Measurements from ENCODE around the gene OGFOD2. TPM values are rescaled to one million over a fixed set of nuclear protein-coding genes. Genes with fewer than 3 reads are reported as not detected.

Gene OGFOD2
- total and polyA plus RNA-seq, 2 of the 13 experiments (the other 11 are each of a cell fraction or from before 2014, with no cell fraction given), result 13.2 to 14.6 TPM

DNA sequence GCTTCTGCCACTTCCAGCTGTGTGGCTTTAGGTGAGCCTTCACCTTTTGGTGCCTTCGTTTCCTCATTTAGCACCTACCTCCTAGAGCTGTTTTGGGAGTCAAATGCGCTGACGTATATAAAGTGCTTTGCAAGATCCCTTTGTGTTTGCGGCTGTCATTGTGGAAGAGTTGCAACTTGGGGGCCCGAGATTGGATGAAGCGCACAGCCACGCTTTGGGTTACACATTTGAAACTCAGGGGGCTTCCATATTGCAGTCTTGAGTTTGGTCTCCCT lies 4.8 kb downstream of the OGFOD2 start (continued):
- no peak for TF ChIP-seq SKI (IDR thresholded peaks at IDR 0.05; ENCODE audit: partially characterized antibody)
- 0 out of 2 replicates have a peak, but pooled peaks have one; percentile 68 for TF ChIP-seq ZNF317 (CRISPR knock-in tag; IDR thresholded peaks at IDR 0.05)
- TF ChIP-seq ZNF570 (CRISPR knock-in tag; IDR thresholded peaks at IDR 0.05; ENCODE audit: borderline replicate concordance), result no peak
- TF ChIP-seq POGZ (CRISPR knock-in tag; IDR thresholded peaks at IDR 0.05), result no peak
- TF ChIP-seq SNAPC4 (CRISPR knock-in tag; IDR thresholded peaks at IDR 0.05), result peak; percentile 53; the same call in 1 of the 2 replicates
- TF ChIP-seq ATF6 (CRISPR knock-in tag; conservative IDR thresholded peaks at IDR 0.05), result no peak
- no peak for TF ChIP-seq BRF2 (CRISPR knock-in tag; IDR thresholded peaks at IDR 0.05)
- TF ChIP-seq TP53 (CRISPR knock-in tag; conservative IDR thresholded peaks at IDR 0.05), result no peak
- 0 out of 2 replicates have a peak, but pooled peaks have one; percentile 35 for TF ChIP-seq HOXA5 (CRISPR knock-in tag; IDR thresholded peaks at IDR 0.05)
- TF ChIP-seq GPN1 (CRISPR knock-in tag; IDR thresholded peaks at IDR 0.05; ENCODE audit: borderline replicate concordance), result no peak
- TF ChIP-seq, protein P1, sequence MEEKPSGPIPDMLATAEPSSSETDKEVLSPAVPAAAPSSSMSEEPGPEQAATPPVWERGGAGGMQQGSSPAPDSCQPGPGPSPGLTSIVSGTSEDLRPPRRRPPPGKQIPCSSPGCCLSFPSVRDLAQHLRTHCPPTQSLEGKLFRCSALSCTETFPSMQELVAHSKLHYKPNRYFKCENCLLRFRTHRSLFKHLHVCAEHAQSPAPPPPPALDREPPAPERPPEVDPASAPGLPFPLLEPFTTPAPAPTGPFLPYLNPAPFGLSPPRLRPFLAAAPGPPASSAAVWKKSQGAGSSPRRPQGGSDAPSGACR (CRISPR knock-in tag; IDR thresholded peaks at IDR 0.05), result no peak
- no peak for TF ChIP-seq HNRNPL (IDR thresholded peaks at IDR 0.05; ENCODE audit: low read depth, low read length)
- no peak for TF ChIP-seq HMGA1 (CRISPR knock-in tag; conservative IDR thresholded peaks at IDR 0.05)
- TF ChIP-seq PLRG1 (conservative IDR thresholded peaks at IDR 0.05), result no peak
- no peak for TF ChIP-seq ZFYVE20 (CRISPR knock-in tag; IDR thresholded peaks at IDR 0.05; ENCODE audit: borderline replicate concordance, low read depth)
- TF ChIP-seq KLF11 (CRISPR knock-in tag; IDR thresholded peaks at IDR 0.05), result peak; percentile 28; the same call in 1 of the 2 replicates
- TF ChIP-seq CEBPB (IDR thresholded peaks at IDR 0.05; ENCODE audit: borderline replicate concordance, low read depth, low read length), result no peak
- 0 out of 2 replicates have a peak, but pooled peaks have one; percentile 51 for TF ChIP-seq ZNF605 (CRISPR knock-in tag; IDR thresholded peaks at IDR 0.05)
- TF ChIP-seq TARDBP (CRISPR knock-in tag; IDR thresholded peaks at IDR 0.05), result no peak
- no peak for TF ChIP-seq ZMAT3 (CRISPR knock-in tag; conservative IDR thresholded peaks at IDR 0.05)

All from HepG2 (cell line).